Effector memory CD8-positive, alpha-beta T cell (primary cell): ENCODE measurements around the gene GSTA5.
A peak's percentile ranks its signal among the peaks of the same experiment; 100 is the strongest.
"Not testable (repeated sequence)": the region's sequence is repeated elsewhere in the genome, so short reads cannot be mapped to it uniquely, and the experiment has no call there.

Experiments used
- ATAC-seq: fragments of 150-1000 bp; cut with Tn5 transposase; replicated peaks from 2 replicates; pipeline ENCODE4 v1.10.0; 2021; ENCODE audit warnings: mild to moderate bottlenecking, moderate library complexity
- DNase-seq, 3 experiments: peaks; one replicate each; pipeline ENCODE4 v3.0.0; 2021
- H3K27ac Mint-ChIP-seq, 2 donors: one replicate each; pipeline ENCODE4 v1.8.0; 2022; ENCODE audit warnings: mild to moderate bottlenecking in 2 of 2, mixed read lengths in 2 of 2, moderate library complexity in 2 of 2
- H3K27me3 Mint-ChIP-seq, 2 donors: one replicate each; pipeline ENCODE4 v1.8.0; 2022; ENCODE audit warnings: mixed read lengths in 2 of 2
- H3K36me3 Mint-ChIP-seq: one replicate; pipeline ENCODE4 v1.8.0; 2022; ENCODE audit warnings: mild to moderate bottlenecking, moderate library complexity, mixed read lengths; ENCODE audit not compliant: insufficient read depth
- H3K4me1 Mint-ChIP-seq, 2 donors: one replicate each; pipeline ENCODE4 v1.8.0; 2022; ENCODE audit warnings: low read depth in 2 of 2, mixed read lengths in 2 of 2
- H3K4me3 Mint-ChIP-seq, 2 donors: one replicate each; pipeline ENCODE4 v1.8.0; 2022; ENCODE audit warnings: mild to moderate bottlenecking in 2 of 2, mixed read lengths in 2 of 2, moderate library complexity in 2 of 2
- H3K9me3 Mint-ChIP-seq, 2 donors: one replicate each; pipeline ENCODE4 v1.8.0; 2022; ENCODE audit warnings: mixed read lengths in 2 of 2

GSTA5 gene

GRCh38 chr6:52826513-52826912 lies 14.1 kb downstream of the GSTA5 start:
- H3K9me3 Mint-ChIP-seq: no peaks in the 10 kb centered on the region
- no peak overlapping the region for H3K27ac Mint-ChIP-seq
- H3K27me3 Mint-ChIP-seq: peaks cover 11 to 59% of the 10 kb centered on the region in 2 donors
- H3K4me3 Mint-ChIP-seq: no peak overlapping the region
- DNase-seq (no peak), ATAC-seq (no peak)
- no peaks in the 10 kb centered on the region for H3K4me1 Mint-ChIP-seq
- no peaks in the 10 kb centered on the region for H3K36me3 Mint-ChIP-seq

- not testable (repeated sequence) for H3K4me1 Mint-ChIP-seq, ATAC-seq, H3K9me3 Mint-ChIP-seq, H3K27ac Mint-ChIP-seq, H3K36me3 Mint-ChIP-seq, DNase-seq, H3K4me3 Mint-ChIP-seq
- H3K27me3 Mint-ChIP-seq: peaks cover 11 to 57% of the 10 kb centered on the region in 2 donors
Measured at GRCh38 chr6:52825900-52826459, 14.6 kb downstream of the GSTA5 start.

GRCh38 chr6:52825270-52825793 lies 15.3 kb downstream of the GSTA5 start:
- H3K4me3 Mint-ChIP-seq, H3K9me3 Mint-ChIP-seq, H3K4me1 Mint-ChIP-seq, ATAC-seq, H3K36me3 Mint-ChIP-seq, DNase-seq, H3K27ac Mint-ChIP-seq: not testable (repeated sequence)
- H3K27me3 Mint-ChIP-seq: peaks cover 11 to 51% of the 10 kb centered on the region in 2 donors

- Mint-ChIP-seq H3K27ac (no peak overlapping the region), H3K27me3 (peaks cover 11 to 23% of the 10 kb centered on the region in 2 donors), H3K9me3 (no peaks in the 10 kb centered on the region), H3K36me3 (no peaks in the 10 kb centered on the region), H3K4me3 (no peak overlapping the region), H3K4me1 (no peaks in the 10 kb centered on the region)
- DNase-seq (no peak), ATAC-seq (no peak)
Measured at GRCh38 chr6:52821842-52822241, 18.8 kb downstream of the GSTA5 start.

GRCh38 chr6:52820198-52820597 lies 20.4 kb downstream of the GSTA5 start:
- Mint-ChIP-seq H3K36me3 (no peaks in the 10 kb centered on the region), H3K27me3 (peaks cover 7 to 11% of the 10 kb centered on the region in 2 donors), H3K27ac (no peak overlapping the region), H3K4me1 (peaks cover 0 to 2% of the 10 kb centered on the region in 2 donors), H3K9me3 (no peaks in the 10 kb centered on the region), H3K4me3 (no peak overlapping the region)
- no peak for ATAC-seq
- no peak for DNase-seq

DNA sequence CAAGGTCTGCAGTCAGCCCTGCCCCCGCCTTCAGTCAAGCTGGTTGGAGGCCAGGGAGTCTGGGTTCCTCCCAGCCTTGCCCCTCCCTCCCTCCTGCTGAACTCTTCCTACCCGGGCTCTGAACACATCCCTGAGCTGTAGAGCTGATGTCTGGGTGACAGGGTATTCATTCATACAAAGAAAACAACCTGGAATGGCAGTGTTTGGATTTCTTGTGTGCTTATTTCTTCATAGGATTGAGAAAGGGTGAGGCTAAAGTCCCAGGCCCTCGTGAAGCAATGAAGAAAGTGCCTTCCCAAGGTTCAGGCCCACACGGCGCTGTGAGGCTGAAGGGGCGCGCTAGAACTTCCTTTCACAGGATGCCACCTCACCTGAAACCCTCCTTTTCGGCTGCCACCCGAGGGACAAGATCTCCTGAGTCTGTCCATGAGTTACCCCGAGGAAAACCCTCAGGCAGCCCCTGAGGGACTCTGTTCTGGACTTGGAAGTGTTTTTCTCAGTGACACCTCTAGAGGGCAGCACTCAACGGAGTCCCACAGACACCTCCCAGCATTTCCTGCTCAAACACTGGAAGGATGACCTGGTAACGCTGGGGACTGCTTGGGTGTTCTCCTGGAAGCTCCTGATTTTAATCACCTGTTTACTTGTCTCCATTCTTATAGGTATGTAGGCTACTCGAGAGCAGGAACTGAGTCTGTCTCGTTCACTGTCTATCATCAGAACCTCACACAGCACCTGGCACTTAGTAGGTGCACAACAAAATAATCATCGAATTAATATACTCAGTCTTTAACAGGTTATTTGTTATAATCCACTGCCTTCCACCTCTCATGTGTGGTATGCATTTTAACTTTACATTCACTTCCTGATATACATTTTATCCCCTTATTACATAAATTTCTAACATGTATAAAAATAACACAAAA lies 25.2 kb downstream of the GSTA5 start:
- peak; percentile 17 to 30 (median 23) for DNase-seq
- no peaks in the 10 kb centered on the region for H3K9me3 Mint-ChIP-seq
- no peaks in the 10 kb centered on the region for H3K36me3 Mint-ChIP-seq
- peaks cover 22 to 24% of the 10 kb centered on the region in 2 donors for H3K27me3 Mint-ChIP-seq
- no peak overlapping the region for H3K4me3 Mint-ChIP-seq
- H3K4me1 Mint-ChIP-seq: peaks cover 0 to 2% of the 10 kb centered on the region in 2 donors
- no peak overlapping the region for H3K27ac Mint-ChIP-seq
- ATAC-seq: peak; percentile 66

DNA sequence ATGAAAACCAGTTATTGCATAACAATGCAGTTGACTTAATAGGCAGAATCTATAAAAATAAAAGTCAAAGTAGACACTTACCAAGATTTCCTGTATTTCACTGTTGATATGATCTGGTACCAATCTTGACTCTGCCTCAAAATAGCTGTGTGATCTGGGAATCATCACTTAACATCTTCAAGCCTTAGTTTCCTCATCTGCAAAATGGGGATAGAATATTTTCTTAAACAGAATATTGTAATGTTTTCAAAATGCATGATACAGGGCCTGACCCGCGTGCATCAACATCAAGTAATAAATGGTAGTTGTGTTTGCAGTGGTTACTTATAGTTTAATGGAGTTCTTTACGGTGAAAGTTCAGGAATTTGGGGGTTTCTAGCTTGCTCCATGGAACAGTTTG lies 26.1 kb downstream of the GSTA5 start:
- not testable (repeated sequence) for H3K4me3 Mint-ChIP-seq, H3K4me1 Mint-ChIP-seq

DNA sequence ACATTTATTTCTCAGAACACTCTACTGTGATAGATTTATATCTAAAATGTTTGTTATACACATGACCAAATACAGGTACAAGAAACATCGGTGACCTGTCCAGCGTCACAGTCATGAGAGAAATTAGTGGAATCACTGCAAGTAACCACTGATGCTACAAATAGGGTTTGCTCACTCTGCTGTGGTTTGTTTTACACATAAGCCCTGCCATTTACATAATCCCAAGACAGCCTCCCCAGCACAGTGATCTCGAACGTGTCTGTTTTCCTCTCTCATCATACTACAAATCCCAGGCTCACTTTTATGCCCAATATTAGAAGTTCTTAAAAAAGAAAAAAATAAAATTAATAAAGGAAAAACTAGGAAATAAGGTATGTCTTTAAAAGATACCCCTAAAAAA lies 30.8 kb downstream of the GSTA5 start:
- H3K4me3 Mint-ChIP-seq, H3K9me3 Mint-ChIP-seq, ATAC-seq, H3K4me1 Mint-ChIP-seq, H3K27ac Mint-ChIP-seq, H3K36me3 Mint-ChIP-seq, DNase-seq: not testable (repeated sequence)
- peaks cover 46 to 58% of the 10 kb centered on the region in 2 donors for H3K27me3 Mint-ChIP-seq

More for the DNA sequence above, 26.1 kb downstream of the GSTA5 start:
- not testable (repeated sequence) for ATAC-seq, H3K27ac Mint-ChIP-seq, H3K36me3 Mint-ChIP-seq, H3K9me3 Mint-ChIP-seq, DNase-seq
- peaks cover 22 to 24% of the 10 kb centered on the region in 2 donors for H3K27me3 Mint-ChIP-seq

DNA sequence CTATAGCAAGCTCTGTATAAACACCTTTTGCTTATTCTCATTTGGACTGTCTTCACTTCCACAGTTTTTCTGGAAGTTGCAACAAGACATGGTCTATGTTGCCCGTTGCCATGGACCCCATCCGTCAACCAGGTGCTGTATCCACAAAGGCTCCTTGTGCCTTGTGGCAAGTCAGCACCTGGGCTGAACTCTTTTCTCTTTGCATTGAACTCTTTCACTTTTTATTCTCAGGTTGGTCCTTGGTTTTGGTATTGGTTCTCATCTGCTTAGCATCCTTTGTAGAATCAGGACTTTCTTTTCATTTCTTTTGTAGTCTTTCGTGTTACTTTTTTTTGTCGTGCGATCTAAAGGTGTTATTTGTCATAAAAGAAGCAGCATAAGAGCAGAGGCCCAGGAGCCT lies 32.0 kb downstream of the GSTA5 start:
- ATAC-seq (no peak), DNase-seq (no peak)
- Mint-ChIP-seq H3K27me3 (peaks cover 56 to 69% of the 10 kb centered on the region in 2 donors), H3K36me3 (no peaks in the 10 kb centered on the region), H3K27ac (no peak overlapping the region), H3K4me3 (no peak overlapping the region), H3K9me3 (no peaks in the 10 kb centered on the region), H3K4me1 (no peaks in the 10 kb centered on the region)

DNA sequence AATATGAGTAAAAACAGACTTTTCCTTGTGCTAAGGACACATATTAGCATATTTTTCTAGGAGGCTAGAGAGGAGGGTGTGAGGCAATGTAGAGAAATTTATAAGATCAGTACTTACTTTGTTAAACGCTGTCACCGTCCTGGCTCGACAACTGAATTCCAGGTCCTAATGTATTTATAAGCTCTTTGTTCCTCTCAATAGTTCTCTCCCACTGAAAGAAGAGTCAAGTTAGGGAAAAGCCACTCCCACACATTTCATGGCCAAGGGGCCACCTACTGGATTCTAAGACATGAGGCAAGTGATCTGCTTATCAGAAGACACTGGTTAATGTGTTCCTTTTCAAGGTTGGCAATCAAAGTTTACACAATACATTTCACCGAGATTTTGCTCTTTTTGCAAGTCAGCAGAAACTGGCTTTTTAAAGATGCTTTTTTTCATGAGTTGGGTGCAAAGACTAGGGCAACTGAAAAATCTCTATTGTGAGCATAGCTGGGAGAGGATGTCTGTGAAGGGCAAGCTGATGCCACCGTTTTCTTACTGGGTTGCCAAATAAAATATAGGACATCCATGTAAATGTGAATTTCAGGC lies 36.9 kb downstream of the GSTA5 start, which contains the start of gene GSTA1:
Gene GSTA1, minus strand, starts transcription at position 149 of the 588 bp plus-strand sequence. CDS start 4,549 bp downstream, outside the sequence.
- not testable (repeated sequence) for H3K4me3 Mint-ChIP-seq, H3K36me3 Mint-ChIP-seq, H3K9me3 Mint-ChIP-seq, ATAC-seq, DNase-seq, H3K4me1 Mint-ChIP-seq, H3K27ac Mint-ChIP-seq
- peaks cover 65 to 78% of the 10 kb centered on the region in 2 donors for H3K27me3 Mint-ChIP-seq

DNA sequence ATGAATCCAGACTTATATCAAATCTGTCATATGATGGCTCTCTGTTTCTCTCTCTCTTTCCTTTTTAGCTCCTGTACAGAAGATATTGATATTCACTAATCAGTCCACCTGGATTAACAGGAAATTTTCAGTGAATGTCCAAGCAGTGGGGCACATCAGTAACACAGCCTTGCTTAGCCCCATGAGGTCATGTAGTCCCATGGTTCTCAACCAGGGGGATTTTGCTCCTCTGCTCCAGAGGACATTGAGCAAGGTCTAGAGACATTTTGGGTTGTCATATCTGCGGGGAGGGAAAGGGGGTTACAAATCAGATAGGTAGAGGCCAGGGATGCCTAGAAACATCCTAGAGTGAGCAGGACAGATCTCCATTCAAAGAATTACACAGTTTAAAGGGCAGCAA lies 37.8 kb downstream of the GSTA5 start:
- DNase-seq (no peak), ATAC-seq (no peak)
- Mint-ChIP-seq H3K9me3 (no peaks in the 10 kb centered on the region), H3K4me1 (no peaks in the 10 kb centered on the region), H3K36me3 (no peaks in the 10 kb centered on the region), H3K27me3 (peaks cover 60 to 71% of the 10 kb centered on the region in 2 donors), H3K4me3 (no peak overlapping the region), H3K27ac (no peak overlapping the region)

- no peaks in the 10 kb centered on the region for H3K9me3 Mint-ChIP-seq
- peaks cover 67 to 70% of the 10 kb centered on the region in 2 donors for H3K27me3 Mint-ChIP-seq
- no peak overlapping the region for H3K27ac Mint-ChIP-seq
- no peak for ATAC-seq
- no peak overlapping the region for H3K4me3 Mint-ChIP-seq
- no peaks in the 10 kb centered on the region for H3K4me1 Mint-ChIP-seq
- no peaks in the 10 kb centered on the region for H3K36me3 Mint-ChIP-seq
- no peak for DNase-seq
Measured at GRCh38 chr6:52801188-52801841, 39.3 kb downstream of the GSTA5 start.

DNA sequence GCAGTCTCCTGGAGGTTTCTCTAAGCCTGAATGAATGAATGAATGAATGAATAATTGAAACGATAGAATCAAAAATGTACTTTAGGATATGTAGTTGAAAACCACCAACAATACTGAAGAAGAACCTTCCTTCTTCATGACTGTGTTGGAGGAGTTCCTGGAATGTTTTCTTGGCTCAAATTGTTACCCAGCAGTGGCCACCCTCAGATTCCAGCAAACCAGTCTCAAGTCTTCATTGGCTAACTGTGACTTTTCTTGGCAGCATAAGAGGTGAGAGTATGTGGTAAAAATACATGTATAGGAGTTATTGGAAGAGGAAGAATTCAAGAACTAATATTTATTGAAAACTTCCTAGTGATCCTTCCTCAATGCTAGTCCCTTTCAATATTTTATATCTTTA lies 41.3 kb downstream of the GSTA5 start:
- ATAC-seq, H3K4me3 Mint-ChIP-seq, H3K9me3 Mint-ChIP-seq, H3K27ac Mint-ChIP-seq, H3K4me1 Mint-ChIP-seq, H3K36me3 Mint-ChIP-seq, DNase-seq: not testable (repeated sequence)
- peaks cover 65 to 68% of the 10 kb centered on the region in 2 donors for H3K27me3 Mint-ChIP-seq
